ENCODE results near the gene RPL13A. TPM values are rescaled to one million over a fixed set of nuclear protein-coding genes. Genes with fewer than 3 reads are reported as not detected.
A peak's percentile ranks its signal among the peaks of the same experiment; 100 is the strongest.

RPL13A gene
- total and polyA plus RNA-seq, 9 of the 15 experiments (the other 6 are each of a cell fraction or from before 2014, with no cell fraction given), result 1,744 to 5,482 (median 2,949) TPM

DNA sequence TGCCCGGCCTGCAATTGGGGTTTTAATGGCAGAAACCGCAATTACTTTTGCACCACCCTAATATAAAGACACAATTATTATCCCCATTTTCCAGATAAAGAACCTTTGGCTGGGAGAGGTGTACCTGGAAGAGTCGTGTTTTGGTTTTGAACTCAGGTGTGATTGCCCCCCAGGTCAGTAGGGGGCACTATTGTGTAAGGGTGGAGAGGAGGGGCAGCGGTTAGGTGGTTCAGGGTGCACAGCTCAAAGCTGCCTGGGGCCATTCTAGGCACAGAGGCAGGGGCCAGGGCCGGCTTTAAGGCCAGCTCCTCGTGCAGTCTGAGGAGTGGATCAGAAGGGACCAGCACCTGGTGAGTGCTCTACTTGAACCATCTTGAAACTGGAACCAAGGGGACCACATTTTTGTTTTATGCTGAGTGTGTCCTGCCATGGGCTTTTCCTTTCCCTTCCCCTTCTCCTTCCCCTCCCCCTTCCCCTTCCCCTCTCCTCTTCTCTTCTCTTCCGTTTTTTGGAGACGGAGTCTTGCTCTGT, 19.2 kb downstream of the RPL13A start (continued):
- TF ChIP-seq, protein P1, sequence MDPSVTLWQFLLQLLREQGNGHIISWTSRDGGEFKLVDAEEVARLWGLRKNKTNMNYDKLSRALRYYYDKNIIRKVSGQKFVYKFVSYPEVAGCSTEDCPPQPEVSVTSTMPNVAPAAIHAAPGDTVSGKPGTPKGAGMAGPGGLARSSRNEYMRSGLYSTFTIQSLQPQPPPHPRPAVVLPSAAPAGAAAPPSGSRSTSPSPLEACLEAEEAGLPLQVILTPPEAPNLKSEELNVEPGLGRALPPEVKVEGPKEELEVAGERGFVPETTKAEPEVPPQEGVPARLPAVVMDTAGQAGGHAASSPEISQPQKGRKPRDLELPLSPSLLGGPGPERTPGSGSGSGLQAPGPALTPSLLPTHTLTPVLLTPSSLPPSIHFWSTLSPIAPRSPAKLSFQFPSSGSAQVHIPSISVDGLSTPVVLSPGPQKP (CRISPR knock-in tag; IDR thresholded peaks at IDR 0.05), result no peak
- TF ChIP-seq MAZ (CRISPR knock-in tag; conservative IDR thresholded peaks at IDR 0.05 in 1 of 2, IDR thresholded peaks at IDR 0.05 in 1 of 2) (peak in 1 of 2 experiments; percentile 39; a peak in 1 of 4 replicates), BRD9 (IDR thresholded peaks at IDR 0.05; ENCODE audit: low read depth, partially characterized antibody) (peak; percentile 60), SMC3 (conservative IDR thresholded peaks at IDR 0.05; ENCODE audit: insufficient read depth, low read depth, low read length) (peak; percentile 98), ARID2 (IDR thresholded peaks at IDR 0.05) (peak; percentile 94), CSDE1 (IDR thresholded peaks at IDR 0.05) (no peak), NCOA4 (IDR thresholded peaks at IDR 0.05; ENCODE audit: partially characterized antibody) (no peak), FOXK2 (conservative IDR thresholded peaks at IDR 0.05 in 1 of 2, IDR thresholded peaks at IDR 0.05 in 1 of 2; ENCODE audit: low read depth in 2 of 2) (0 out of 4 replicates have a peak, but pooled peaks of 1 of the 2 experiments have one; percentile 47), ZNF77 (CRISPR knock-in tag; IDR thresholded peaks at IDR 0.05) (no peak), YY1 (IDR thresholded peaks at IDR 0.05; ENCODE audit: borderline replicate concordance in 1 of 3, control insufficient read depth in 1 of 3, extremely low read depth in 1 of 3, insufficient read depth in 3 of 3, insufficient read length in 1 of 3, insufficient replicate concordance in 2 of 3, low read depth in 1 of 3, low read length in 2 of 3) (peak; percentile 27 to 83 (median 71)), ESRRA (IDR thresholded peaks at IDR 0.05; ENCODE audit: borderline replicate concordance, low read depth) (peak; percentile 55; the same call in 1 of the 2 replicates), ARNT (IDR thresholded peaks at IDR 0.05) (0 out of 4 replicates have a peak, but pooled peaks of 1 of the 2 experiments have one; percentile 28), PTTG1 (tag; IDR thresholded peaks at IDR 0.05; ENCODE audit: low read depth) (no peak)
- TF ChIP-seq, protein P2, sequence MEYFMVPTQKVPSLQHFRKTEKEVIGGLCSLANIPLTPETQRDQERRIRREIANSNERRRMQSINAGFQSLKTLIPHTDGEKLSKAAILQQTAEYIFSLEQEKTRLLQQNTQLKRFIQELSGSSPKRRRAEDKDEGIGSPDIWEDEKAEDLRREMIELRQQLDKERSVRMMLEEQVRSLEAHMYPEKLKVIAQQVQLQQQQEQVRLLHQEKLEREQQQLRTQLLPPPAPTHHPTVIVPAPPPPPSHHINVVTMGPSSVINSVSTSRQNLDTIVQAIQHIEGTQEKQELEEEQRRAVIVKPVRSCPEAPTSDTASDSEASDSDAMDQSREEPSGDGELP (CRISPR knock-in tag; IDR thresholded peaks at IDR 0.05; ENCODE audit: borderline replicate concordance), result peak; percentile 14; the same call in 1 of the 2 replicates
- TF ChIP-seq, protein P3, sequence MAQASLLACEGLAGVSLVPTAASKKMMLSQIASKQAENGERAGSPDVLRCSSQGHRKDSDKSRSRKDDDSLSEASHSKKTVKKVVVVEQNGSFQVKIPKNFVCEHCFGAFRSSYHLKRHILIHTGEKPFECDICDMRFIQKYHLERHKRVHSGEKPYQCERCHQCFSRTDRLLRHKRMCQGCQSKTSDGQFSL (CRISPR knock-in tag; IDR thresholded peaks at IDR 0.05), result 0 out of 2 replicates have a peak, but pooled peaks have one; percentile 41
- TF ChIP-seq, protein P3 (tag; IDR thresholded peaks at IDR 0.05), result no peak
- TF ChIP-seq, protein P4, sequence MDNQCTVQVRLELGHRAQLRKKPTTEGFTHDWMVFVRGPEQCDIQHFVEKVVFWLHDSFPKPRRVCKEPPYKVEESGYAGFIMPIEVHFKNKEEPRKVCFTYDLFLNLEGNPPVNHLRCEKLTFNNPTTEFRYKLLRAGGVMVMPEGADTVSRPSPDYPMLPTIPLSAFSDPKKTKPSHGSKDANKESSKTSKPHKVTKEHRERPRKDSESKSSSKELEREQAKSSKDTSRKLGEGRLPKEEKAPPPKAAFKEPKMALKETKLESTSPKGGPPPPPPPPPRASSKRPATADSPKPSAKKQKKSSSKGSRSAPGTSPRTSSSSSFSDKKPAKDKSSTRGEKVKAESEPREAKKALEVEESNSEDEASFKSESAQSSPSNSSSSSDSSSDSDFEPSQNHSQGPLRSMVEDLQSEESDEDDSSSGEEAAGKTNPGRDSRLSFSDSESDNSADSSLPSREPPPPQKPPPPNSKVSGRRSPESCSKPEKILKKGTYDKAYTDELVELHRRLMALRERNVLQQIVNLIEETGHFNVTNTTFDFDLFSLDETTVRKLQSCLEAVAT (IDR thresholded peaks at IDR 0.05), result 0 out of 4 replicates have a peak, but pooled peaks of 1 of the 2 experiments have one; percentile 6
- TF ChIP-seq, protein P5, sequence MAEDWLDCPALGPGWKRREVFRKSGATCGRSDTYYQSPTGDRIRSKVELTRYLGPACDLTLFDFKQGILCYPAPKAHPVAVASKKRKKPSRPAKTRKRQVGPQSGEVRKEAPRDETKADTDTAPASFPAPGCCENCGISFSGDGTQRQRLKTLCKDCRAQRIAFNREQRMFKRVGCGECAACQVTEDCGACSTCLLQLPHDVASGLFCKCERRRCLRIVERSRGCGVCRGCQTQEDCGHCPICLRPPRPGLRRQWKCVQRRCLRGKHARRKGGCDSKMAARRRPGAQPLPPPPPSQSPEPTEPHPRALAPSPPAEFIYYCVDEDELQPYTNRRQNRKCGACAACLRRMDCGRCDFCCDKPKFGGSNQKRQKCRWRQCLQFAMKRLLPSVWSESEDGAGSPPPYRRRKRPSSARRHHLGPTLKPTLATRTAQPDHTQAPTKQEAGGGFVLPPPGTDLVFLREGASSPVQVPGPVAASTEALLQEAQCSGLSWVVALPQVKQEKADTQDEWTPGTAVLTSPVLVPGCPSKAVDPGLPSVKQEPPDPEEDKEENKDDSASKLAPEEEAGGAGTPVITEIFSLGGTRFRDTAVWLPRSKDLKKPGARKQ (CRISPR knock-in tag; IDR thresholded peaks at IDR 0.05), result peak; percentile 41; the same call in 1 of the 2 replicates
